ENCODE results near the gene POLE.

GRCh38 chr12:132659146-132659545 is 28.0 kb downstream of the POLE start:
- TF ChIP-seq CTCF (IDR thresholded peaks at IDR 0.05), result no peak
- no peak for TF ChIP-seq POLR2A (IDR thresholded peaks at IDR 0.05)

All from thyroid gland (tissue), 4 donors.